Fibroblast of mammary gland (primary cell): ENCODE data around the gene CD24.
"Not testable (repeated sequence)": the region's sequence is repeated elsewhere in the genome, so short reads cannot be mapped to it uniquely, and the experiment has no call there.

Experiments used
- DNase-seq: peaks from one replicate; pipeline ENCODE4 v3.0.0-alpha.2; 2010; ENCODE audit warnings: low read depth
- H3K4me3 ChIP-seq: 2 replicates; pipeline ENCODE4 v1.5.1; 2011; ENCODE audit warnings: low read depth, mild to moderate bottlenecking, low read length, moderate library complexity; ENCODE audit not compliant: control insufficient read depth
- CTCF ChIP-seq: conservative IDR thresholded peaks from 2 replicates; pipeline ENCODE4 v1.5.1; 2011; ENCODE audit warnings: low read depth, low read length, inconsistent platforms; ENCODE audit not compliant: control insufficient read depth, insufficient read depth

Gene CD24

GRCh38 chr6:106995640-106996039, 21.1 kb upstream of the CD24 start:
- no peak for DNase-seq
- H3K4me3 ChIP-seq = no peak overlapping the region
- TF ChIP-seq CTCF = no peak

- DNase-seq, H3K4me3 ChIP-seq: not testable (repeated sequence)
Observed at GRCh38 chr6:106989737-106990136, 15.2 kb upstream of the CD24 start.

- no peak for DNase-seq
- no peak overlapping the region for H3K4me3 ChIP-seq
- no peak for TF ChIP-seq CTCF
Observed at GRCh38 chr6:106988664-106989063, 14.1 kb upstream of the CD24 start.

- H3K4me3 ChIP-seq = no peak overlapping the region
- TF ChIP-seq CTCF = no peak
- peak; percentile 59 for DNase-seq
Observed at GRCh38 chr6:106981926-106982325, 7.4 kb upstream of the CD24 start.

- TF ChIP-seq CTCF = no peak
- H3K4me3 ChIP-seq = no peak overlapping the region
- DNase-seq = no peak
Observed at GRCh38 chr6:106980926-106981325, 6.4 kb upstream of the CD24 start.

- peak; percentile 79 for DNase-seq
- no peak overlapping the region for H3K4me3 ChIP-seq
- TF ChIP-seq CTCF = peak; percentile 93
Observed at GRCh38 chr6:106979435-106979884, 4.9 kb upstream of the CD24 start.

GRCh38 chr6:106977246-106977645, 2.7 kb upstream of the CD24 start:
- DNase-seq = no peak
- no peak for TF ChIP-seq CTCF
- no peak overlapping the region for H3K4me3 ChIP-seq

- no peak for TF ChIP-seq CTCF
- no peak for DNase-seq
- H3K4me3 ChIP-seq = no peak overlapping the region
Observed at GRCh38 chr6:106976270-106976669, 1.7 kb upstream of the CD24 start.
